IMR-90 (cell line): ENCODE measurements around the gene ISG20.

ENCODE experiments used
- CEBPB ChIP-seq: IDR thresholded peaks from 2 replicates; pipeline ENCODE4 v1.6.1; 2012; ENCODE audit warnings: low read depth, low read length, improper control_type of control experiment
- CHD1 ChIP-seq: IDR thresholded peaks from 2 replicates; pipeline ENCODE4 v1.6.1; 2012; ENCODE audit warnings: low read depth, low read length, improper control_type of control experiment
- MAZ ChIP-seq: IDR thresholded peaks from 2 replicates; pipeline ENCODE4 v1.6.1; 2012; ENCODE audit warnings: low read depth, mild to moderate bottlenecking, low read length, improper control_type of control experiment, moderate library complexity, borderline replicate concordance
- NFE2L2 ChIP-seq: fragments of 150-350 bp; IDR thresholded peaks from 2 replicates; pipeline ENCODE4 v1.6.1; 2016; ENCODE audit warnings: low read depth, mild to moderate bottlenecking, low read length
- POLR2A ChIP-seq: IDR thresholded peaks from 2 replicates; pipeline ENCODE4 v1.6.1; 2012; ENCODE audit warnings: mild to moderate bottlenecking, low read depth, low read length
- RAD21 ChIP-seq: IDR thresholded peaks from 2 replicates; pipeline ENCODE4 v1.6.1; 2012; ENCODE audit warnings: low read length, improper control_type of control experiment
- RCOR1 ChIP-seq: IDR thresholded peaks from 2 replicates; pipeline ENCODE4 v1.6.1; 2012; ENCODE audit warnings: mild to moderate bottlenecking, low read length, improper control_type of control experiment; ENCODE audit not compliant: insufficient replicate concordance
- RFX5 ChIP-seq: IDR thresholded peaks from 2 replicates; pipeline ENCODE4 v1.8.0; 2012; ENCODE audit warnings: low read depth, mild to moderate bottlenecking, low read length, moderate library complexity
- SMC3 ChIP-seq: fragments of 150-350 bp; IDR thresholded peaks from 2 replicates; pipeline ENCODE4 v1.6.1; 2016; ENCODE audit warnings: low read depth, mild to moderate bottlenecking, antibody characterized with exemption, low read length, moderate library complexity
- TF ChIP-seq, protein P1 (sequence below): conservative IDR thresholded peaks from 2 replicates; pipeline ENCODE4 v1.5.1; 2012; ENCODE audit warnings: mild to moderate bottlenecking, low read depth, low read length, improper control_type of control experiment
- TF ChIP-seq, protein P2 (sequence below): fragments of 150-350 bp; IDR thresholded peaks from 2 replicates; pipeline ENCODE4 v1.6.1; 2017; ENCODE audit warnings: mild to moderate bottlenecking, antibody characterized with exemption, low read length, low read depth
- TF ChIP-seq, protein P3 (sequence below): fragments of 150-350 bp; IDR thresholded peaks from 2 replicates; pipeline ENCODE4 v1.6.1; 2016; ENCODE audit warnings: low read depth, mild to moderate bottlenecking, low read length, moderate library complexity, borderline replicate concordance

DNA sequence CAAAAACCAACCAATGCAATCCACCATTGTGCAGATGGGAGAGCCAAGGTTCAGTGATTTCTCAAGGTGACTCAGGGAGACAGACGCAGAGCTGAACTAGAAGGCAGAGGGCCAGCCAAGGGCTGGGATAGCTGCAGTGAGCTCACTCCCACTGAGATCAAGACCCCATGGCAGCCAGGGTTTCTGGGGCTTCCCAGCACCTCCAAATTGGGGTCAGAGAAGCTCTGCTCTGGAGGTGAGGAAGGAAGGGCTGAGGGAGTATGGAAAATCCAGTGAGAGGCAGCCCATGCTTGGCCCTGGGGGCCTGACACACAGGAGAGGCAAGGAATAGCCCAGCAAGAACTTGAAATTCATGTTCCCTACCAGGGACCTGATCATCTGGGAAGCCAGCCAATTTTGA is 61.0 kb downstream of the ISG20 start:
- TF ChIP-seq, protein P1, sequence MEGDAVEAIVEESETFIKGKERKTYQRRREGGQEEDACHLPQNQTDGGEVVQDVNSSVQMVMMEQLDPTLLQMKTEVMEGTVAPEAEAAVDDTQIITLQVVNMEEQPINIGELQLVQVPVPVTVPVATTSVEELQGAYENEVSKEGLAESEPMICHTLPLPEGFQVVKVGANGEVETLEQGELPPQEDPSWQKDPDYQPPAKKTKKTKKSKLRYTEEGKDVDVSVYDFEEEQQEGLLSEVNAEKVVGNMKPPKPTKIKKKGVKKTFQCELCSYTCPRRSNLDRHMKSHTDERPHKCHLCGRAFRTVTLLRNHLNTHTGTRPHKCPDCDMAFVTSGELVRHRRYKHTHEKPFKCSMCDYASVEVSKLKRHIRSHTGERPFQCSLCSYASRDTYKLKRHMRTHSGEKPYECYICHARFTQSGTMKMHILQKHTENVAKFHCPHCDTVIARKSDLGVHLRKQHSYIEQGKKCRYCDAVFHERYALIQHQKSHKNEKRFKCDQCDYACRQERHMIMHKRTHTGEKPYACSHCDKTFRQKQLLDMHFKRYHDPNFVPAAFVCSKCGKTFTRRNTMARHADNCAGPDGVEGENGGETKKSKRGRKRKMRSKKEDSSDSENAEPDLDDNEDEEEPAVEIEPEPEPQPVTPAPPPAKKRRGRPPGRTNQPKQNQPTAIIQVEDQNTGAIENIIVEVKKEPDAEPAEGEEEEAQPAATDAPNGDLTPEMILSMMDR = no peak
- TF ChIP-seq SMC3 (no peak), RCOR1 (no peak), MAZ (no peak), POLR2A (no peak), CHD1 (no peak), CEBPB (no peak), NFE2L2 (no peak), RFX5 (no peak), RAD21 (no peak)
- TF ChIP-seq, protein P2, sequence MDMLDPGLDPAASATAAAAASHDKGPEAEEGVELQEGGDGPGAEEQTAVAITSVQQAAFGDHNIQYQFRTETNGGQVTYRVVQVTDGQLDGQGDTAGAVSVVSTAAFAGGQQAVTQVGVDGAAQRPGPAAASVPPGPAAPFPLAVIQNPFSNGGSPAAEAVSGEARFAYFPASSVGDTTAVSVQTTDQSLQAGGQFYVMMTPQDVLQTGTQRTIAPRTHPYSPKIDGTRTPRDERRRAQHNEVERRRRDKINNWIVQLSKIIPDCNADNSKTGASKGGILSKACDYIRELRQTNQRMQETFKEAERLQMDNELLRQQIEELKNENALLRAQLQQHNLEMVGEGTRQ = no peak
- TF ChIP-seq, protein P3, sequence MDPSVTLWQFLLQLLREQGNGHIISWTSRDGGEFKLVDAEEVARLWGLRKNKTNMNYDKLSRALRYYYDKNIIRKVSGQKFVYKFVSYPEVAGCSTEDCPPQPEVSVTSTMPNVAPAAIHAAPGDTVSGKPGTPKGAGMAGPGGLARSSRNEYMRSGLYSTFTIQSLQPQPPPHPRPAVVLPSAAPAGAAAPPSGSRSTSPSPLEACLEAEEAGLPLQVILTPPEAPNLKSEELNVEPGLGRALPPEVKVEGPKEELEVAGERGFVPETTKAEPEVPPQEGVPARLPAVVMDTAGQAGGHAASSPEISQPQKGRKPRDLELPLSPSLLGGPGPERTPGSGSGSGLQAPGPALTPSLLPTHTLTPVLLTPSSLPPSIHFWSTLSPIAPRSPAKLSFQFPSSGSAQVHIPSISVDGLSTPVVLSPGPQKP = no peak
